DND-41 (cell line): Measurements from ENCODE around the gene PAN3.

Experiments used
- CTCF ChIP-seq: IDR thresholded peaks from 2 replicates; pipeline ENCODE4 v1.5.1; 2012; ENCODE audit warnings: borderline replicate concordance, low read length, moderate library complexity, mild to moderate bottlenecking; ENCODE audit not compliant: poor library complexity, severe bottlenecking; ENCODE audit errors: extremely low read depth
- EZH2 ChIP-seq: IDR thresholded peaks from 3 replicates; pipeline ENCODE4 v1.6.1; 2012; ENCODE audit warnings: borderline replicate concordance, low read depth, mild to moderate bottlenecking, moderate library complexity, low read length, inconsistent platforms; ENCODE audit not compliant: severe bottlenecking

GRCh38 chr13:28328271-28328607 lies 189.9 kb downstream of the PAN3 start:
- TF ChIP-seq CTCF (no peak), EZH2 (no peak)
